K562 (cell line): ENCODE results near the gene CDIPT. TPM values are rescaled to one million over a fixed set of nuclear protein-coding genes. Genes with fewer than 3 reads are reported as not detected.
A peak's percentile ranks its signal among the peaks of the same experiment; 100 is the strongest.

Experiments used
- ARID4B ChIP-seq: sonication (generic); formaldehyde crosslinking; IDR thresholded peaks from 2 replicates; pipeline ENCODE4 v1.8.0; 2022; ENCODE audit warnings: mild to moderate bottlenecking, missing genetic modification reagents
- BCOR ChIP-seq: fragments of 450-650 bp; IDR thresholded peaks from 2 replicates; pipeline ENCODE4 v1.6.1; 2016
- BRCA1 ChIP-seq, 2 experiments: fragments of 450-650 bp in 1 of 2; sonication (generic) in 1 of 2; formaldehyde crosslinking in 1 of 2; IDR thresholded peaks; 2 replicates each; pipeline versions ENCODE4 v1.5.0 to v1.6.1; 2017 to 2020; ENCODE audit warnings: mild to moderate bottlenecking in 1 of 2, missing genetic modification reagents in 1 of 2
- GATAD2B ChIP-seq: fragments of 450-650 bp; IDR thresholded peaks from 2 replicates; pipeline ENCODE4 v1.6.1; 2017; ENCODE audit warnings: mild to moderate bottlenecking, borderline replicate concordance
- HNRNPLL ChIP-seq: fragments of 200-400 bp; formaldehyde crosslinking; IDR thresholded peaks from 2 replicates; pipeline ENCODE4 v1.6.1; 2017; ENCODE audit warnings: low read length, low read depth, mild to moderate bottlenecking; ENCODE audit not compliant: poor library complexity, severe bottlenecking
- HOXB6 ChIP-seq: fragments of 250-450 bp; sonication (Bioruptor Pico); IDR thresholded peaks from 2 replicates; pipeline ENCODE4 v1.5.1; 2022; ENCODE audit warnings: mild to moderate bottlenecking, borderline replicate concordance
- KDM2B ChIP-seq: fragments of 250-450 bp; sonication (Bioruptor Pico); IDR thresholded peaks from 2 replicates; pipeline ENCODE4 v1.8.0; 2021; ENCODE audit warnings: mild to moderate bottlenecking, moderate library complexity
- MAFF ChIP-seq: IDR thresholded peaks from 2 replicates; pipeline ENCODE4 v1.6.1; 2012; ENCODE audit warnings: low read length, improper control_type of control experiment
- MEF2D ChIP-seq: conservative IDR thresholded peaks from 2 replicates; pipeline ENCODE4 v1.6.1; 2016; ENCODE audit warnings: low read depth, missing genetic modification characterization, missing compliant biosample characterization
- NFE2 ChIP-seq: IDR thresholded peaks from 2 replicates; pipeline ENCODE4 v1.6.1; 2014; ENCODE audit warnings: antibody characterized with exemption, low read depth
- OTX1 ChIP-seq: fragments of 450-650 bp; formaldehyde crosslinking; IDR thresholded peaks from 2 replicates; pipeline ENCODE4 v1.4.0; 2022; ENCODE audit warnings: mild to moderate bottlenecking
- PHF21A ChIP-seq: fragments of 450-650 bp; IDR thresholded peaks from 2 replicates; pipeline ENCODE4 v1.6.1; 2017; ENCODE audit warnings: low read depth, borderline replicate concordance
- RBFOX2 ChIP-seq: fragments of 200-400 bp; formaldehyde crosslinking; IDR thresholded peaks from 2 replicates; pipeline ENCODE4 v1.6.1; 2017; ENCODE audit warnings: low read depth, mild to moderate bottlenecking, low read length, moderate library complexity
- RFX7 ChIP-seq: fragments of 250-450 bp; sonication (Bioruptor Pico); IDR thresholded peaks from 2 replicates; pipeline ENCODE4 v1.5.1; 2021; ENCODE audit warnings: mild to moderate bottlenecking
- SMARCB1 ChIP-seq: IDR thresholded peaks from 2 replicates; pipeline ENCODE4 v1.6.1; 2011; ENCODE audit warnings: improper control_type of control experiment, low read depth; ENCODE audit not compliant: insufficient read length
- ZEB2 ChIP-seq: fragments of 450-650 bp; IDR thresholded peaks from 2 replicates; pipeline ENCODE4 v1.6.1; 2016
- ZNF589 ChIP-seq: fragments of 200-800 bp; sonication (Bioruptor generic); IDR thresholded peaks from 2 replicates; pipeline ENCODE4 v1.6.1; 2016; ENCODE audit warnings: low read depth, missing genetic modification characterization, missing compliant biosample characterization
- polyA plus RNA-seq, 8 experiments: library from polyadenylated mRNA; depleted of rRNA in 4 of 8; stranded (reverse) in 5 of 8; unstranded in 3 of 8; fragments of >200 nt; fragmentation: Nextera tagmentation in 2 of 8; fragmentation: Illumina TruSeq in 1 of 8; extraction: Ambion mirVana in 2 of 8; extraction: Trizol in 1 of 8; gene quantifications; 2 replicates each; pipeline versions ENCODE4 v1.2.1 to v1.2.3, GENCODE V29; 2011 to 2014; ENCODE audit warnings: inconsistent platforms in 1 of 8, missing spikeins in 1 of 8
- total RNA-seq, 7 experiments: library from RNA; depleted of rRNA in 6 of 7; stranded (reverse); fragments of >200 nt in 6 of 7; fragmentation: Illumina TruSeq in 2 of 7; extraction: Trizol in 2 of 7; gene quantifications; 2 replicates each; pipeline versions ENCODE4 v1.2.1 to v1.2.3, GENCODE V29; 2011 to 2021; ENCODE audit warnings: low replicate concordance in 1 of 7
- TF ChIP-seq, protein P1 (sequence below): fragments of 450-650 bp; IDR thresholded peaks from 2 replicates; pipeline ENCODE4 v1.7.1; 2018; ENCODE audit warnings: mild to moderate bottlenecking, low read depth; ENCODE audit not compliant: partially characterized antibody
- TF ChIP-seq, protein P2 (sequence below): fragments of 450-650 bp; IDR thresholded peaks from 2 replicates; pipeline ENCODE4 v1.6.1; 2016; ENCODE audit warnings: mild to moderate bottlenecking

The CDIPT gene
- total and polyA plus RNA-seq, 9 of the 15 experiments (the other 6 are each of a cell fraction or from before 2014, with no cell fraction given): 1.3 to 37.0 (median 23.0) TPM

GRCh38 chr16:29815793-29816693, 47.0 kb downstream of the CDIPT start, which contains the start of gene PAGR1 (continued):
- TF ChIP-seq SMARCB1 (no peak), BCOR (peak; percentile 30), OTX1 (CRISPR knock-in tag) (peak; percentile 43; the same call in 1 of the 2 replicates), NFE2 (no peak), ARID4B (CRISPR knock-in tag) (peak; percentile 79; the same call in 1 of the 2 replicates), HNRNPLL (peak; percentile 98), PHF21A (peak; percentile 60; the same call in 1 of the 2 replicates), ZEB2 (peak; percentile 58; the same call in 1 of the 2 replicates), HOXB6 (CRISPR knock-in tag) (no peak), MEF2D (no peak), KDM2B (CRISPR knock-in tag) (no peak), RBFOX2 (peak; percentile 91), RFX7 (no peak), BRCA1 (IDR thresholded peaks at IDR 0.05) (no peak), BRCA1 (CRISPR knock-in tag; IDR thresholded peaks at IDR 0.05) (no peak), ZNF589 (CRISPR knock-in tag) (no peak), GATAD2B (no peak; the same call in 1 of the 2 replicates), MAFF (no peak)
- TF ChIP-seq, protein P1, sequence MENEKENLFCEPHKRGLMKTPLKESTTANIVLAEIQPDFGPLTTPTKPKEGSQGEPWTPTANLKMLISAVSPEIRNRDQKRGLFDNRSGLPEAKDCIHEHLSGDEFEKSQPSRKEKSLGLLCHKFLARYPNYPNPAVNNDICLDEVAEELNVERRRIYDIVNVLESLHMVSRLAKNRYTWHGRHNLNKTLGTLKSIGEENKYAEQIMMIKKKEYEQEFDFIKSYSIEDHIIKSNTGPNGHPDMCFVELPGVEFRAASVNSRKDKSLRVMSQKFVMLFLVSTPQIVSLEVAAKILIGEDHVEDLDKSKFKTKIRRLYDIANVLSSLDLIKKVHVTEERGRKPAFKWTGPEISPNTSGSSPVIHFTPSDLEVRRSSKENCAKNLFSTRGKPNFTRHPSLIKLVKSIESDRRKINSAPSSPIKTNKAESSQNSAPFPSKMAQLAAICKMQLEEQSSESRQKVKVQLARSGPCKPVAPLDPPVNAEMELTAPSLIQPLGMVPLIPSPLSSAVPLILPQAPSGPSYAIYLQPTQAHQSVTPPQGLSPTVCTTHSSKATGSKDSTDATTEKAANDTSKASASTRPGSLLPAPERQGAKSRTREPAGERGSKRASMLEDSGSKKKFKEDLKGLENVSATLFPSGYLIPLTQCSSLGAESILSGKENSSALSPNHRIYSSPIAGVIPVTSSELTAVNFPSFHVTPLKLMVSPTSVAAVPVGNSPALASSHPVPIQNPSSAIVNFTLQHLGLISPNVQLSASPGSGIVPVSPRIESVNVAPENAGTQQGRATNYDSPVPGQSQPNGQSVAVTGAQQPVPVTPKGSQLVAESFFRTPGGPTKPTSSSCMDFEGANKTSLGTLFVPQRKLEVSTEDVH: peak; percentile 65
- TF ChIP-seq, protein P2, sequence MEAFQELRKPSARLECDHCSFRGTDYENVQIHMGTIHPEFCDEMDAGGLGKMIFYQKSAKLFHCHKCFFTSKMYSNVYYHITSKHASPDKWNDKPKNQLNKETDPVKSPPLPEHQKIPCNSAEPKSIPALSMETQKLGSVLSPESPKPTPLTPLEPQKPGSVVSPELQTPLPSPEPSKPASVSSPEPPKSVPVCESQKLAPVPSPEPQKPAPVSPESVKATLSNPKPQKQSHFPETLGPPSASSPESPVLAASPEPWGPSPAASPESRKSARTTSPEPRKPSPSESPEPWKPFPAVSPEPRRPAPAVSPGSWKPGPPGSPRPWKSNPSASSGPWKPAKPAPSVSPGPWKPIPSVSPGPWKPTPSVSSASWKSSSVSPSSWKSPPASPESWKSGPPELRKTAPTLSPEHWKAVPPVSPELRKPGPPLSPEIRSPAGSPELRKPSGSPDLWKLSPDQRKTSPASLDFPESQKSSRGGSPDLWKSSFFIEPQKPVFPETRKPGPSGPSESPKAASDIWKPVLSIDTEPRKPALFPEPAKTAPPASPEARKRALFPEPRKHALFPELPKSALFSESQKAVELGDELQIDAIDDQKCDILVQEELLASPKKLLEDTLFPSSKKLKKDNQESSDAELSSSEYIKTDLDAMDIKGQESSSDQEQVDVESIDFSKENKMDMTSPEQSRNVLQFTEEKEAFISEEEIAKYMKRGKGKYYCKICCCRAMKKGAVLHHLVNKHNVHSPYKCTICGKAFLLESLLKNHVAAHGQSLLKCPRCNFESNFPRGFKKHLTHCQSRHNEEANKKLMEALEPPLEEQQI: no peak
